Smooth muscle cell (in vitro differentiated cells): ENCODE measurements around the gene TIAM2. TPM values are rescaled to one million over a fixed set of nuclear protein-coding genes. Genes with fewer than 3 reads are reported as not detected.

ENCODE experiments used
- DNase-seq: peaks from one replicate; lab custom pipeline; 2025; ENCODE audit not compliant: unreplicated experiment; lab: John Stamatoyannopoulos, UW
- H2AFZ ChIP-seq: fragments of 200-600 bp; sonication (generic); 2 replicates; pipeline ENCODE4 v1.6.0; 2016; ENCODE audit warnings: antibody characterized with exemption, low read depth, mild to moderate bottlenecking
- H3F3A ChIP-seq: fragments of 200-600 bp; sonication (generic); 2 replicates; pipeline ENCODE4 v1.6.0; 2017; ENCODE audit warnings: antibody characterized with exemption, low read depth
- H3K27ac ChIP-seq: fragments of 200-600 bp; sonication (generic); 2 replicates; pipeline ENCODE4 v1.5.1; 2016; ENCODE audit warnings: low read depth, mild to moderate bottlenecking
- H3K27me3 ChIP-seq: fragments of 200-600 bp; sonication (generic); 2 replicates; pipeline ENCODE4 v1.6.1; 2016; ENCODE audit warnings: low read depth, mild to moderate bottlenecking
- H3K36me3 ChIP-seq: fragments of 200-600 bp; sonication (generic); 2 replicates; pipeline ENCODE4 v1.5.1; 2016; ENCODE audit warnings: low read depth
- H3K4me1 ChIP-seq: fragments of 200-600 bp; sonication (generic); 2 replicates; pipeline ENCODE4 v1.5.1; 2016; ENCODE audit warnings: low read depth
- H3K4me2 ChIP-seq: fragments of 200-600 bp; sonication (generic); 2 replicates; pipeline ENCODE4 v1.6.0; 2016; ENCODE audit warnings: mild to moderate bottlenecking
- H3K4me3 ChIP-seq: fragments of 200-600 bp; sonication (generic); 2 replicates; pipeline ENCODE4 v1.5.1; 2016; ENCODE audit warnings: mild to moderate bottlenecking
- H3K79me2 ChIP-seq: fragments of 200-600 bp; sonication (generic); 2 replicates; pipeline ENCODE4 v1.6.0; 2016; ENCODE audit warnings: low read depth, mild to moderate bottlenecking
- H3K9ac ChIP-seq: fragments of 200-600 bp; sonication (generic); 2 replicates; pipeline ENCODE4 v1.6.0; 2016; ENCODE audit warnings: low read depth
- H3K9me3 ChIP-seq: fragments of 200-600 bp; sonication (generic); replicated peaks from 2 replicates; pipeline ENCODE4 v1.5.1; 2016; ENCODE audit warnings: low read depth
- H4K20me1 ChIP-seq: fragments of 200-600 bp; sonication (generic); 2 replicates; pipeline ENCODE4 v1.6.0; 2016; ENCODE audit warnings: low read depth
- CTCF ChIP-seq: fragments of 200-600 bp; sonication (generic); IDR thresholded peaks from 2 replicates; pipeline ENCODE4 v1.5.1; 2017; ENCODE audit warnings: borderline replicate concordance, mild to moderate bottlenecking, antibody characterized with exemption; ENCODE audit not compliant: insufficient read depth, poor library complexity, severe bottlenecking
- WGBS: methylation state at CpG from one replicate; pipeline ENCODE4 v1.1.7; 2016; ENCODE audit warnings: low lambda C conversion rate; 5-methylcytosine and 5-hydroxymethylcytosine counted together
- polyA plus RNA-seq: library from polyadenylated mRNA; unstranded; fragments of >200 nt; fragmentation: Nextera tagmentation; extraction: Ambion mirVana; gene quantifications from 2 replicates; pipeline ENCODE4 v1.2.1, GENCODE V29; 2016
- total RNA-seq: library from RNA; depleted of rRNA; stranded (reverse); fragments of >200 nt; gene quantifications from 2 replicates; pipeline ENCODE4 v1.2.3, GENCODE V29; 2014

The TIAM2 gene
- total and polyA plus RNA-seq, 2 experiments from 2014 or later: 13.1 to 24.9 TPM

- no peak overlapping the region for H3K4me3 ChIP-seq
- H2AFZ ChIP-seq: no peak overlapping the region
- peak overlapping the region; percentile 48 for H3K4me2 ChIP-seq
- TF ChIP-seq CTCF: no peak
- no peaks in the 10 kb centered on the region for H3K36me3 ChIP-seq
- no peaks in the 10 kb centered on the region for H3K27me3 ChIP-seq
- 7% methylated on average over 3 of the region's 3 CpGs for WGBS
- H3F3A ChIP-seq: peaks cover 30% of the 10 kb centered on the region
- H3K79me2 ChIP-seq: peaks cover 4% of the 10 kb centered on the region
- no peak overlapping the region for H3K9ac ChIP-seq
- no peak for DNase-seq
- H3K9me3 ChIP-seq: no peaks in the 10 kb centered on the region
- peak overlapping the region; percentile 72 for H3K27ac ChIP-seq
- H4K20me1 ChIP-seq: no peaks in the 10 kb centered on the region
- peaks cover 56% of the 10 kb centered on the region for H3K4me1 ChIP-seq
Measured at GRCh38 chr6:155273431-155273830, 278.3 kb downstream of the TIAM2 start.

- Histone ChIP-seq H3F3A (peaks cover 30% of the 10 kb centered on the region), H2AFZ (no peak overlapping the region), H3K79me2 (peaks cover 4% of the 10 kb centered on the region), H3K27ac (peak overlapping the region; percentile 66), H3K9me3 (no peaks in the 10 kb centered on the region), H3K27me3 (no peaks in the 10 kb centered on the region), H3K36me3 (no peaks in the 10 kb centered on the region), H4K20me1 (no peaks in the 10 kb centered on the region), H3K4me3 (no peak overlapping the region), H3K4me1 (peaks cover 52% of the 10 kb centered on the region), H3K9ac (peak overlapping the region; percentile 54), H3K4me2 (peak overlapping the region; percentile 3)
- 33% methylated on average over 2 of the region's 2 CpGs for WGBS
- no peak for TF ChIP-seq CTCF
- DNase-seq: no peak
Measured at GRCh38 chr6:155274106-155274505, 279.0 kb downstream of the TIAM2 start.

- no peak for DNase-seq
- H3K79me2 ChIP-seq: peaks cover 4% of the 10 kb centered on the region
- H3K4me3 ChIP-seq: no peak overlapping the region
- no peaks in the 10 kb centered on the region for H3K27me3 ChIP-seq
- peaks cover 30% of the 10 kb centered on the region for H3F3A ChIP-seq
- peaks cover 52% of the 10 kb centered on the region for H3K4me1 ChIP-seq
- no peaks in the 10 kb centered on the region for H3K36me3 ChIP-seq
- H3K9ac ChIP-seq: peak overlapping the region; percentile 54
- H2AFZ ChIP-seq: no peak overlapping the region
- no peaks in the 10 kb centered on the region for H3K9me3 ChIP-seq
- peak overlapping the region; percentile 66 for H3K27ac ChIP-seq
- TF ChIP-seq CTCF: no peak
- H4K20me1 ChIP-seq: no peaks in the 10 kb centered on the region
- 87% methylated on average over 1 of the region's 1 CpG for WGBS
- H3K4me2 ChIP-seq: peak overlapping the region; percentile 3
Measured at GRCh38 chr6:155274533-155274932, 279.4 kb downstream of the TIAM2 start.

GRCh38 chr6:155275808-155276480 is 280.8 kb downstream of the TIAM2 start:
- Histone ChIP-seq H3K79me2 (peaks cover 4% of the 10 kb centered on the region), H3K27ac (peak overlapping the region; percentile 34), H3K4me3 (no peak overlapping the region), H3K9me3 (no peaks in the 10 kb centered on the region), H2AFZ (no peak overlapping the region), H3K36me3 (no peaks in the 10 kb centered on the region), H3K4me1 (peaks cover 45% of the 10 kb centered on the region), H3K9ac (no peak overlapping the region), H3K4me2 (peak overlapping the region; percentile 59), H3K27me3 (no peaks in the 10 kb centered on the region), H4K20me1 (no peaks in the 10 kb centered on the region), H3F3A (peaks cover 30% of the 10 kb centered on the region)
- no peak for TF ChIP-seq CTCF
- 45% methylated on average over 10 of the region's 10 CpGs for WGBS
- DNase-seq: no peak
